ENCODE results near the gene FILIP1. TPM values are rescaled to one million over a fixed set of nuclear protein-coding genes. Genes with fewer than 3 reads are reported as not detected.

The FILIP1 gene
- total RNA-seq, 4 donors from 2014 or later, result 57.5 to 123 (median 93.8) TPM

DNA sequence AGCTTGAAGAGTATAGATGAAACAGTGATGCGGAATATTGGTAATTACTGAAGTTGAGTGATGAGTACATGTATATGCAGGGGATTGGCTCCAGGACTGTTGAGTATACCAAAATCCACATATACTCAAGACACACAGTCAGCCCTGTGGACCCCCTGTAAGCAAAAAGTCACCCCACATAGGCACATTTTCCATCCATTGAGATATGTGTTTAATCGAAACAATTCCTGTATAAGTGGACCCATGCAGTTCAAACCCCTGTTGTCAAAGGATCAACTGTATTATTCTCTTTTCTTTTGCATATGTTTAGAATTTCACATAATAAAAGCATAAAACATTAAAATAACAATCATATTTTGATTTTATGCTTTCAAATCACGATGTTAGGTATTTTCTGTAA lies 32.1 kb upstream of the FILIP1 start:
- Histone ChIP-seq H3K9me3 (no peaks in the 10 kb centered on the region), H3K4me3 (no peak overlapping the region), H3K4me1 (no peaks in the 10 kb centered on the region), H3K27ac (no peak overlapping the region), H3K36me3 (no peaks in the 10 kb centered on the region), H3K27me3 (no peaks in the 10 kb centered on the region)
- no peak for DNase-seq
- in situ Hi-C loops (cut with MboI; ENCODE audit: low sequenced_read_pairs in 4 of 4) (loop anchor here in 3 of 4 donors (5.0 to 10.0 kb wide), 2 partner anchors 258 to 261 kb away; no protein-coding TSS in a partner anchor), intact Hi-C loops (cut with DNase I; ENCODE audit: low total_unique reads) (loop anchor here (1.0 to 2.0 kb wide), 3 partner anchors 157 to 259 kb away; no protein-coding TSS in a partner anchor)
- TF ChIP-seq, protein P1, sequence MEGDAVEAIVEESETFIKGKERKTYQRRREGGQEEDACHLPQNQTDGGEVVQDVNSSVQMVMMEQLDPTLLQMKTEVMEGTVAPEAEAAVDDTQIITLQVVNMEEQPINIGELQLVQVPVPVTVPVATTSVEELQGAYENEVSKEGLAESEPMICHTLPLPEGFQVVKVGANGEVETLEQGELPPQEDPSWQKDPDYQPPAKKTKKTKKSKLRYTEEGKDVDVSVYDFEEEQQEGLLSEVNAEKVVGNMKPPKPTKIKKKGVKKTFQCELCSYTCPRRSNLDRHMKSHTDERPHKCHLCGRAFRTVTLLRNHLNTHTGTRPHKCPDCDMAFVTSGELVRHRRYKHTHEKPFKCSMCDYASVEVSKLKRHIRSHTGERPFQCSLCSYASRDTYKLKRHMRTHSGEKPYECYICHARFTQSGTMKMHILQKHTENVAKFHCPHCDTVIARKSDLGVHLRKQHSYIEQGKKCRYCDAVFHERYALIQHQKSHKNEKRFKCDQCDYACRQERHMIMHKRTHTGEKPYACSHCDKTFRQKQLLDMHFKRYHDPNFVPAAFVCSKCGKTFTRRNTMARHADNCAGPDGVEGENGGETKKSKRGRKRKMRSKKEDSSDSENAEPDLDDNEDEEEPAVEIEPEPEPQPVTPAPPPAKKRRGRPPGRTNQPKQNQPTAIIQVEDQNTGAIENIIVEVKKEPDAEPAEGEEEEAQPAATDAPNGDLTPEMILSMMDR (IDR thresholded peaks at IDR 0.05 in 4 of 5, conservative IDR thresholded peaks at IDR 0.05 in 1 of 5), result no peak
- no peak for TF ChIP-seq POLR2A (IDR thresholded peaks at IDR 0.05)
- ATAC-seq, result no peak

DNA sequence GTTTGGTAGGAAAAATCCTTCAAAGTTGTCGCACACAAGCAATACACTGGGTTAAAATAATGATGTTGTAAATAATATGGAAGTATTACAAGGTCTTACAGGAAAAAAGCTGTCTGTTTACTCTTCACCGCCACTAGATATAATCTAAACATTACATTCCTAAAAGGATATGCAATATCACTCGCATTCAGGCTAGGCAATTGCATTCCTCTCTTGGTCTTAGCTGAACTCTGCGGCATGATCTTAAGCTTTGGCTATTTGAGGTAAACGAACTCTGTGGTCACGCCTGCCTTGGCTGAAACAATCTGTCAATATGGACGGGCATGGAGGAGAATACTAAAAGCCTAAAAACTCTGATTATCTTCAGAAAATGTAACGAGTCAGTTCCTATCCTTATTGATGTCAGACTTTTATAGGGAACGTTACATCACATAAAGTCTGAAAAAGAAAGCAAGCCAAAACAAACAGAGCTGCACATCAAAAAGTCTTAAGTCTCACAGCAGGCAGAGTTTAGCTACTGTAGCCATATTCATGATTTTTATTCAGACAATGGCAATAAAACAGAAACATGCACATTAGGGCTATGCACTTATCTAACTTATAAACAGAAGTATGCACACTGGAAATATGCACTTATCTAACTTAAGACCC lies 30.8 kb upstream of the FILIP1 start:
- ATAC-seq (no peak), DNase-seq (no peak)
- intact Hi-C loops (cut with DNase I; ENCODE audit: low total_unique reads) (no loop called here), in situ Hi-C loops (cut with MboI; ENCODE audit: low sequenced_read_pairs in 4 of 4) (loop anchor here in 2 of 4 donors (10.0 kb wide), 1 partner anchor 260 kb away; no protein-coding TSS in a partner anchor)
- Histone ChIP-seq H3K4me1 (no peaks in the 10 kb centered on the region), H3K36me3 (no peaks in the 10 kb centered on the region), H3K9me3 (no peaks in the 10 kb centered on the region), H3K27me3 (no peaks in the 10 kb centered on the region), H3K27ac (no peak overlapping the region), H3K4me3 (peak overlapping the region in 1 of 4 donors; percentile 2)
- no peak for TF ChIP-seq POLR2A (IDR thresholded peaks at IDR 0.05)
- TF ChIP-seq, protein P1 (IDR thresholded peaks at IDR 0.05 in 4 of 5, conservative IDR thresholded peaks at IDR 0.05 in 1 of 5), result no peak

DNA sequence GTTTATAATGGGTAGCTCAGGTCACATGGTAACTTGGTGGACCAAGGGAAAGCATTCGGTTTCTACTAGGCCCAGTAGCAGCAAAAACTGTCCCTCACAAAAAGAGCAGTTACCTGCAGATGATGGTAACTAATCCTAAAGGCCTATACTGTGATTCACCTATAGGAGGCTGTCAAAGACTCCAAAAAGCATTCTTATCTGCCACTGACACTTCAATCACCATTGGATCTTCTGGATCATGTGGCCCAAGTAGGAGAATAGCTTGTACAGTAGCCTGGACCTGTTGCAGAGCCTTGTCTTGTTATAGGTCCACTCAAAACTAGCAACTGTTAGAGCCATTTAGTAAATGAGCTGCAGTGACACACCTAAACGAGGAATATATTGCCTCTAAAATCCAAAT lies 23.2 kb upstream of the FILIP1 start:
- Histone ChIP-seq H3K36me3 (no peaks in the 10 kb centered on the region), H3K27ac (no peak overlapping the region), H3K27me3 (no peaks in the 10 kb centered on the region), H3K4me3 (no peak overlapping the region), H3K4me1 (no peaks in the 10 kb centered on the region), H3K9me3 (no peaks in the 10 kb centered on the region)
- DNase-seq (no peak), ATAC-seq (no peak)
- in situ Hi-C loops (cut with MboI; ENCODE audit: low sequenced_read_pairs in 4 of 4) (loop anchor here in 1 of 4 donors (10.0 kb wide), 1 partner anchor 252 kb away; no protein-coding TSS in a partner anchor), intact Hi-C loops (cut with DNase I; ENCODE audit: low total_unique reads) (no loop called here)
- no peak for TF ChIP-seq POLR2A (IDR thresholded peaks at IDR 0.05)
- TF ChIP-seq, protein P1 (IDR thresholded peaks at IDR 0.05 in 4 of 5, conservative IDR thresholded peaks at IDR 0.05 in 1 of 5), result no peak

DNA sequence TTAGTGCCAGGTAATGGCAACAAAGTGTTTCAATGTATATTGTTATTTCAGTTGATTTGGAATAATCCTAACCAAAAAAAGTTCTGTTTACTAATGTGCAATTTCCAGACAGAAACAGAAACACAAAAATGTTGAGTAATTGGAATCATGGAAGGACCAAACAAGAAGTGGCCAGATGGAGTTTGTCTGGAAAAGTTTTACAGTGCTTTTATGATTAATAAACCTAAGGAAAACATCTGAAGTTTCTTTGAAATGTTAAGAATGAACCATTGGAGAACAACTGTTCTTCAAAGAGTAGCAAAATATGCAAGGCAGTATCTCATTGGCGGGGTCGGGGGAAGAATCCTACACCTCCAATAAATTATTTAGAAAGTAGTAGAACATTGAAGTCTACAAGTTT lies 19.0 kb upstream of the FILIP1 start:
- ATAC-seq, result no peak

More for the DNA sequence above, 19.0 kb upstream of the FILIP1 start:
- Histone ChIP-seq H3K36me3 (no peaks in the 10 kb centered on the region), H3K4me3 (no peak overlapping the region), H3K27ac (no peak overlapping the region), H3K9me3 (no peaks in the 10 kb centered on the region), H3K4me1 (no peaks in the 10 kb centered on the region), H3K27me3 (no peaks in the 10 kb centered on the region)
- DNase-seq, result no peak
- in situ Hi-C loops (cut with MboI; ENCODE audit: low sequenced_read_pairs in 4 of 4), result loop anchor here in 1 of 4 donors (10.0 kb wide), 1 partner anchor 248 kb away; no protein-coding TSS in a partner anchor
- intact Hi-C loops (cut with DNase I; ENCODE audit: low total_unique reads), result no loop called here
- no peak for TF ChIP-seq POLR2A (IDR thresholded peaks at IDR 0.05)
- TF ChIP-seq, protein P1 (IDR thresholded peaks at IDR 0.05 in 4 of 5, conservative IDR thresholded peaks at IDR 0.05 in 1 of 5), result no peak
